ENCODE data around the gene ARPC1A.

DNA sequence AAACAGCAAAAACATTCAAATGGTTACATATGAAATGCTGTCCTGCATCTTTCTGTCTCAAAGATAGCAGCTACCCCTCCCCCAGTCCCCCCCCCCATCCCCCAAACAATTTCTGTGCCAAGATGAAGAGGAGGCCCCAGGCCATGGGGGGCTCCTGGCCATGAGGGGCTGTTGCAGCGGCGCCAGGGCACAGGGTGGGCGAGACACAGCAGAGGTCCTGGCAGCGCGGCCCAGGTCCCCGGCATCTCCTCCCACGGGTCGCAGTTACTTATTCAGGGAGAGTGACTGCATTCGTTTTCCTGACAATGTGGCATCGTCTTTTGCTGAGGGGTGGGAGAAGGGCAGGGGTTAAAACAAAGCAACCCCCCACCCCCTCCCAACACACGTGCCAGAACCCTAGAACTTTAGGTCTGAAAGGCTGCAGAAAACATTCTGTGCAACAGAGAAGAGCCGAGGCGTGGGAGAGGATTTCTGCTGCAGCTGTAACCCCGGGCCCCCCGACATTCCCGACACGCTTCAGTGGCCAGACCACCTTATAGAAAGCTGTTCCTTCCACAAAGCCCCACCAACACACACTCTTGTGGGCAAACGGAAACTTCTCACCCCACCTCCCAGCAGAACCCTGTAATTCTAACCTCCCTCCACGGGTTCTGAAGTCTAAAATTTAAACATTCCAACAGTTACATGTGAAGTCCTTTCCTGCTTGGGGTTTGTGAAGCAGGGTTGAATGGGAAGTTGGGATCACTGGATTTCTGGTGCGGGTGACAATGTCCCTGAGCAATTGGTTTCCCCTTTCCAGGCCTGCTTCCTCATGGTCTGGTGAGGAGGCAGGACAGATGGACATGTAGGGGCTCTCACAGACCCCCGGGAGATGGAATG lies 71.0 kb downstream of the ARPC1A start:
- TF ChIP-seq, protein P1, sequence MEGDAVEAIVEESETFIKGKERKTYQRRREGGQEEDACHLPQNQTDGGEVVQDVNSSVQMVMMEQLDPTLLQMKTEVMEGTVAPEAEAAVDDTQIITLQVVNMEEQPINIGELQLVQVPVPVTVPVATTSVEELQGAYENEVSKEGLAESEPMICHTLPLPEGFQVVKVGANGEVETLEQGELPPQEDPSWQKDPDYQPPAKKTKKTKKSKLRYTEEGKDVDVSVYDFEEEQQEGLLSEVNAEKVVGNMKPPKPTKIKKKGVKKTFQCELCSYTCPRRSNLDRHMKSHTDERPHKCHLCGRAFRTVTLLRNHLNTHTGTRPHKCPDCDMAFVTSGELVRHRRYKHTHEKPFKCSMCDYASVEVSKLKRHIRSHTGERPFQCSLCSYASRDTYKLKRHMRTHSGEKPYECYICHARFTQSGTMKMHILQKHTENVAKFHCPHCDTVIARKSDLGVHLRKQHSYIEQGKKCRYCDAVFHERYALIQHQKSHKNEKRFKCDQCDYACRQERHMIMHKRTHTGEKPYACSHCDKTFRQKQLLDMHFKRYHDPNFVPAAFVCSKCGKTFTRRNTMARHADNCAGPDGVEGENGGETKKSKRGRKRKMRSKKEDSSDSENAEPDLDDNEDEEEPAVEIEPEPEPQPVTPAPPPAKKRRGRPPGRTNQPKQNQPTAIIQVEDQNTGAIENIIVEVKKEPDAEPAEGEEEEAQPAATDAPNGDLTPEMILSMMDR (conservative IDR thresholded peaks at IDR 0.05; ENCODE audit: low read length): no peak
- no peak for TF ChIP-seq EZH2phosphoT487 (IDR thresholded peaks at IDR 0.05; ENCODE audit: borderline replicate concordance)
